GM12873 (cell line): ENCODE data around the gene LPP.

Source experiments
- CTCF ChIP-seq: IDR thresholded peaks from 2 replicates; pipeline ENCODE4 v1.5.1; 2012; ENCODE audit warnings: low read depth, mild to moderate bottlenecking, moderate library complexity, low read length, control low read depth; ENCODE audit not compliant: insufficient read depth; ENCODE audit errors: missing control alignments

The LPP gene

GRCh38 chr3:188220097-188220788 is 66.3 kb downstream of the LPP start:
- TF ChIP-seq CTCF, result no peak

- TF ChIP-seq CTCF, result no peak
Measured at GRCh38 chr3:188220988-188221818, 67.2 kb downstream of the LPP start.

- TF ChIP-seq CTCF, result no peak
Measured at GRCh38 chr3:188223936-188224335, 70.0 kb downstream of the LPP start.

GRCh38 chr3:188227442-188227841 is 73.5 kb downstream of the LPP start:
- TF ChIP-seq CTCF, result no peak

- no peak for TF ChIP-seq CTCF
Measured at GRCh38 chr3:188229177-188229576, 75.2 kb downstream of the LPP start.

GRCh38 chr3:188229726-188230125 is 75.8 kb downstream of the LPP start:
- no peak for TF ChIP-seq CTCF

- TF ChIP-seq CTCF, result no peak
Measured at GRCh38 chr3:188230962-188231361, 77.0 kb downstream of the LPP start.
